ENCODE data around the gene TRMT13.

- TF ChIP-seq, protein P1, sequence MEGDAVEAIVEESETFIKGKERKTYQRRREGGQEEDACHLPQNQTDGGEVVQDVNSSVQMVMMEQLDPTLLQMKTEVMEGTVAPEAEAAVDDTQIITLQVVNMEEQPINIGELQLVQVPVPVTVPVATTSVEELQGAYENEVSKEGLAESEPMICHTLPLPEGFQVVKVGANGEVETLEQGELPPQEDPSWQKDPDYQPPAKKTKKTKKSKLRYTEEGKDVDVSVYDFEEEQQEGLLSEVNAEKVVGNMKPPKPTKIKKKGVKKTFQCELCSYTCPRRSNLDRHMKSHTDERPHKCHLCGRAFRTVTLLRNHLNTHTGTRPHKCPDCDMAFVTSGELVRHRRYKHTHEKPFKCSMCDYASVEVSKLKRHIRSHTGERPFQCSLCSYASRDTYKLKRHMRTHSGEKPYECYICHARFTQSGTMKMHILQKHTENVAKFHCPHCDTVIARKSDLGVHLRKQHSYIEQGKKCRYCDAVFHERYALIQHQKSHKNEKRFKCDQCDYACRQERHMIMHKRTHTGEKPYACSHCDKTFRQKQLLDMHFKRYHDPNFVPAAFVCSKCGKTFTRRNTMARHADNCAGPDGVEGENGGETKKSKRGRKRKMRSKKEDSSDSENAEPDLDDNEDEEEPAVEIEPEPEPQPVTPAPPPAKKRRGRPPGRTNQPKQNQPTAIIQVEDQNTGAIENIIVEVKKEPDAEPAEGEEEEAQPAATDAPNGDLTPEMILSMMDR (IDR thresholded peaks at IDR 0.05), result no peak
- TF ChIP-seq EZH2 (IDR thresholded peaks at IDR 0.05) (no peak), EZH2phosphoT487 (IDR thresholded peaks at IDR 0.05) (no peak)
Measured at GRCh38 chr1:100130552-100131077, 2.3 kb upstream of the TRMT13 start.
